GOT3 (cell line): ENCODE data around the gene NCAPD2.
"Not testable (repeated sequence)": the region's sequence is repeated elsewhere in the genome, so short reads cannot be mapped to it uniquely, and the experiment has no call there.

Source experiments
- DNase-seq: peaks from one replicate; lab custom pipeline; 2025; ENCODE audit warnings: mixed read lengths; lab: John Stamatoyannopoulos, UW

The NCAPD2 gene

DNA sequence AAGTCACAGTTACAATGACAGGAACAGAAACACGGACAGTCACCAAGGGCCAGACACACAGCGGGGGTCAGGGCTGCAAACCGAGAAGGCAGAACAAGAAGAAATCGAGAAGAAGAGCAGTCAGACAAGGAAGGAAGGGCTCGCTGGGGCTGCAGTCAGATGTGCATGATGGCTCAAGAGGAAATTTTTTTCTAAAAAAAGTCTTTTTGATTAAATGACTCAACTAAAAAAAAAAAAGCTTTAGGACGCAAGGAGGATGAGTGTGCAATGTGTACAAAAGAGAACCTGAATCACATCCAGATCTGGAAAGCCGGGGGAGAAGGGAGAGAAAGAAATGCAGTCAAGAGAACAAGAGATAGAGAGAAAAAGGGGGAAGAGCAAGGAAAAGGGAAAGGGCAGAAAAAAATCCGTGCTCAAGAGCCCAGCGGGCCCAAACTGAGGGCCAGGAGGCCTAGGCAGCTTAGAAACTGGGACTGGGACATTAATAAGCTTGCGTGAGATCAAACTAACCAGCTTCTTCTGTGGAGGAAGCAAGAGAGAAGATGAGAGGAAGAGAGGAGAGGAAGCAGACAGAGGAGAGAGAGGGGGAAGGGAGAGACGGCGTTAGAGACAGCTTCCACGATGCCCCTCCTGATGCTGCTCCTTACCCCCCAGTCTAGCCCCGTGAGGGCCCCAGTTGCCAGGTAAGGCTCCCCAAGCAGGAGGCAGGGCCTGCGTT lies 55.2 kb downstream of the NCAPD2 start:
- no peak for DNase-seq

DNA sequence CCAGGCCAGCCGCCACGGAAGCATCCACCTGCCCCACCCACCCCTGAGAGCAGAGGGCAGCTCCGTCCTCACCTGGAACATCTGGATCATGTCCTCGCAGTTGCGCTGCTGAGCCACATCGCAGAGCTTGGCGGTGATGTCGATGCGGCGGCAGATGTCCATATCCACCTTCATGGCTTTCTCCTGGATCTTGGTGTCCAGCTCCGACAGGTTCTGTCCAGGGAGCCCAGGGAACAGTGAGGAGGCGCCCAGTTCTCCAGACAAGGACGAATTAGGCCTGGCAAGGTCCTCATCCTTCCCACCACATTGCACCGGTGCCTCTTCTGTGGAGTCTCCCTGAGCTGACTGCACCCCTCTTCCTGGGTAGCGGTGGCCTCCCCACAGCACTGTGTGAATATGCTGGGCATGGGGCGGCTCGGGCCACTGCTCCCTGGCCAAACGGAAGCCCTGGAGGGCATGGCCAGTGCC lies 55.8 kb downstream of the NCAPD2 start:
- no peak for DNase-seq

GRCh38 chr12:6550294-6551062 lies 56.6 kb downstream of the NCAPD2 start:
- no peak for DNase-seq

DNA sequence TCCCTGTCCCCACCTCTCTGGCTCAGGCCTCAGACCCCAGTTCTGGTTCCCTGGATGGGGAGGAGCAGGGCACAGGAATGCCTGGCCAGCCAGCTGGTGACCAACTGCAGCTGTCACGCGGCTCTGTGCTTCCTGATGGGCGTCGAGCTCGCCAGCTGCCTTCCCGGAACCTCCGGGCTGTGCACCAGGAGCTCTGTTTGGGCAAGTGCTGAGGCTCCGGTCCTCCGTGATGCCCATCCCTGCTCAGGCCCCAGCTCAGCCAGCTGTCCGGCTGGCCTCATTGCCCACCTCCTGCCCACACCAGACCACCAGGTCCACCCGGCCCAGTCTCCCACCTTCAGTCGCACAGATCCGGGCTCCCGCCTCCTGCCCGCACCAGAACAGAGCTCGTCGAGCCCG lies 57.2 kb downstream of the NCAPD2 start:
- DNase-seq, result no peak

DNA sequence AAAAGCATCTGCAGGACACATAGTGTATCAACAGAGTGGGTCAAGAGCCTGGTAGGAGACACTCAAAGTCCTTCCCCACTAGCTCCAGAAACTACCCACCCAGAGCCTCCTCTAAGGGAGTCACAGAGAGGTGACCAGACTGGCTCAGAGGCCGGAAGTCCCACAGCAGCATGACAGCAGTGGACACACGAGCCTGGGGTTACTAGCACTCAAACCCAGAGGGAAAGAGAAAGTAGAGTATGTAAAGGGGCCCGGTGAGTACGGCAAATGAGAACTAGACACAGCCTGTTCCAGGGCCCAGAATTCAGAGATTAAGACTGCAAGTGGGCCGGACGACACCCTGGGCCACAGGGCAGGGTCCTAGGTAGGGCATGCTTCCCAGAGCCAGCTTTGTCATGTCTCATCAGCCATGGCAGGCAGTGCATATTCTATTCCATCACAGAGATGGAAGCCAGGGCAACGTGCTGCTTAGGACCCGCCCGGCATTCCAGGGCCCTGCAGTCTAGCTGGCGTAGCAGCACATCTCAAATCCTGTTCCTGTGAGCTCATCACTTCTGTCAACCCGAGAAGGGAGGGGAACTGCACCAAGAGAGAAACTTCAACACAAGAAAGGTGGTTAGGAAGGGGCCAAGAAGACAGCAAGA lies 57.7 kb downstream of the NCAPD2 start:
- no peak for DNase-seq

- no peak for DNase-seq
Observed at GRCh38 chr12:6552140-6552551, 58.2 kb downstream of the NCAPD2 start.

GRCh38 chr12:6553051-6553868 lies 59.4 kb downstream of the NCAPD2 start:
- DNase-seq, result no peak

DNA sequence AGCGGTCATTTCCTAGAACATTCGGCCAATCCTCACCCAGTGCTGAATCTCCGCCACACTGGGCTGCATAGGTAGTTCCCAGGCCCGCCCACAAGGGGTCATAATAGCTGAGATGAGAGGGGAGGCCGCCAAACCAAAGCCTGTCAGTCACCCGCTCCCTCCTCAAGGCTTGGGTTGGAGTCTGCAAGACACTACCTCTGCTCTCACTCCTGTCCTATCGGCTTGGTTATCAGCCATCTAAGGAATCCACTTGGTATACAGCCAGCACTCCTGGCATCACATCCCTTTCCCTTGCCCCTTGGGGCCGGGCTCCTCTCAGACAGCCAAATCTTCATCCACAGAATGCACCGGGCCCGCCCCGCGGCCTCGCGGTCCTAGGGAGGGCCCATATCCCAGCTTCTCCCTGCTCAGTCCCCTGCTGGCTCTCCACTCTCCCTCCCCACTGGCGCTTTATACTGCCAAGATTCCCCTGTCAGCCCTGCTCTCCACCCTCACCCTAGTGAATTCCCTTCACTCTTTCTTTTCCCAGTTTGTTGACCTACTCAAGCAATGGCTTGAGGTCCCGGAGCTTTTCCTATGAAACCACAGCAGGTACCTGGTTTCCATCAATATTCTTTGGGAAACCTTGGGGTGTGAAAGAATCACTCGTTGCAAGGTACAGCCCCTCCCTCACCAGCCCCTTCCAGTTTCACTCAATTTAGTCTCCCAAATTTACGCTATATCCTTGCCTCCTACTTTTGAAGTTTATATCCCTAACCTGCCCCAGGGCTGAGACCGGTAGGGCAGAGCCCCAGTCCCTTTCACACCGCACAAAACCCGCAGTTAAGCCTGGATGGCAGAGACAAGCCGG lies 60.5 kb downstream of the NCAPD2 start:
- DNase-seq, result no peak

DNA sequence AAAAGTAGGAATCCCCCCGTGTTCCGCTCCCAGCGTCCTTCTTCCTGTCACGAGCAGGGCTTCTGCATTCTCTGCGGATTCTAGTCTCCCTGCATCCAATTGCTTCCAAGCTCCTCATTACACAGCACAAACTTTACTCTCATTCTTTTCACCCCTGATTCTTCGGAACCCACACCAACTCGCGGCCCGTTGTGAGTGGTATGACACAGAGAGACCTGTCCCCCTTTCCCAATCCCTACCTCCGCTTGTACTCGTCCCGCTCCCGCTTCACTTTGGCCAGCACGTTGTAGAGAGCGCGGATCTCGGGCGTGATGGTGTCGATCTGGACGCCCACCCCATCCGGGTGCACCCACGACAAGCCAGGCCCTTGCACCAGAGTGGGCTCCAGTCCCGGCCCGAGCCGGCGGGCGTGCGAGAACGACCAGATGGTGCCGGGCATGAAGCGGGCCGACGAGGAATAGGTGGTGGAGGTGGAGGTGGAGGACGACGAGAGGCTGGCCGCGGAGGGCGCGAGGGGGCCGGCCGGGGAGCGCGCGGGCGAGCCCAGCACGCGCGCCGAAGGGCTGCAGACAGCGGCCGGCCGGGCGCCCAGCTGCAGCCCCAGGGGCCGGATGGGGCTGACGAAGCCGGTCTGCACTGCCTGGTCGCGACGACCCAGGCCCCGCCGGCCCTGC lies 61.3 kb downstream of the NCAPD2 start:
- no peak for DNase-seq

DNA sequence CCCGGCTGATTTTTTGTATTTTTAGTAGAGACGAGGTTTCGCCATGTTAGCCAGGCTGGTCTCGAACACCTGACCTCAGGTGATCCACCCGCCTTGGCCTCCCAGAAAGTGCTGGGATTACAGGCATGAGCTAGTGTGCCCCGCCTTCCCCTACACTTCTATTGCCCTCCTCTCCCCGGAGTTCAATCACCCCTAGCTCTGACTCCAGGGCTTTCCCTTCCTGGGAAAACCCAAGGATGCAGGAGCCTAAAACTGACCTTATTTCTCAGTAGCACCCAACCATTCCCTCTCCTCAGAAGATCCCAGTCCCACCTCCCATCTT lies 62.6 kb downstream of the NCAPD2 start:
- not testable (repeated sequence) for DNase-seq

DNA sequence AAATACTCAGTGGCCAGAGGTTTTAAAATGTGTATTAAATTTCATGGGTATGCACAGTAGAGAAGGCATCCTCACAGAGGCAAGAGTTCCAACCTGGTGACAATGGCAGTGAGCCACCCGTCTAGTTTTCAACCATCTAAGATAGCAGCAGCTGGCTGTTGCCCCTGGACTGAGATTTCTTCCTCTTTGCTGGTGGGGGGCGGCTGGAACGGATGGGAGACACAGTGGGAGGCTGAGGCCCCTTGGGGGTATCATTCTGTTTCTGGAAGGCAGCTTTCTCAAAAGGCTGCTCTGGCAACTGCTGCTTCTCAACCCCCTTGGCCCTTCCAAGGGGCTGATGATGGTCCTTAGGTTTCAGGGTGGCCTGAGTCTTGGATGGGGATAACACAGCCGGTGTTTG lies 63.0 kb downstream of the NCAPD2 start:
- no peak for DNase-seq

DNA sequence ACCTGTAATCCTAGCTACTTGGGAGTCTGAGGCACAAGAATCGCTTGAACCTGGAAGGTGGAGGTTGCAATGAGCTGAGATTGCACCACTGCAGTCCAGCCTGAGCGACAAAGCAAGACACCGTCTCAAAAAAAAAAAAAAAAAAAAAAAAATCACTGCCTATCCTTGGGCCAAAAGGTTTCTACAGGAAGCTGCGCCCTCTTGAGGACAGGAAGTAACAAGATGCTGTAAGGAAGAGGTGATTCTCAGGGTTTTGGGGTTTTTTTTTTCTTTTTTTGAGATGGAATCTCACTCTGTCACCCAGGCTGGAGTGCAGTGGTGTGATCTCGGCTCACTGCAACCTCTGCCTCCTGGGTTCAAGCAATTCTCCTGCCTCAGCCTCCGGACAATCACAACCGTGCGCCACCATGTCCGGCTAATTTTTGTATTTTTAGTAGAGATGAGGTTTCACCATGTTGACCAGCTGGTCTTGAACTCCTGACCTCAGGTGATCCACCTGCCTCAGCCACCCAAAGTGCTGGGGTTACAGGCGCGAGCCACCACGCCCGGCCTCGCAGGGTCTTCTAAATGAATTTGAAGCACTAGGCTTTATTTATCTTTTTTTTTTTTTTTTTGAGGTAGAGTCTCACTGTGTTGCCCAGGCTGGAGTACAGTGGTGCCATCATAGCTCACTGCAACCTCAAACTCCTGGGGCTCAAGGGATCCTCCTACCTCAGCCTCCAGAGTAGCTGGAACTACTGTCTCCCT lies 64.3 kb downstream of the NCAPD2 start:
- DNase-seq, result not testable (repeated sequence)

- no peak for DNase-seq
Observed at GRCh38 chr12:6559500-6559899, 65.6 kb downstream of the NCAPD2 start.

GRCh38 chr12:6560501-6561205 lies 66.8 kb downstream of the NCAPD2 start:
- no peak for DNase-seq

DNA sequence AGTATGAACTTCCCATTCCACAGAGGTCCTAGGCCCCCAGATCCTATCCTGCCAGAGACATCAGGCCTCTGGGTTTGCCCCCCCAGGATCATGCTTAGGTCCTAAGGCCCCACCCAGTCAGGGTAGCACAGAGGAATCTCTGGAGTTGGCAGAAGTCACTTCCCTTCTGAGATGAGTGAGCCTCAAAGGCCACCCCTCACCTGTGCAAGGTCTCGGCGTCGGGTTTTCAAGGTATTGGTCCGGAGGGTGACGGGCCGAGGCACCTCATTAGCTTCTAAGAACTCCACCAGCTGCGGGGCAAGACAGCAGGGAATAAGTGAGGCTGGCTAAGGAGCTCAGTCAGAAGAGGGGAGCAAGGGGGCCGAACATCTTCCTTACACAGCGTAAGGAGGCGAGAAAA lies 69.0 kb downstream of the NCAPD2 start:
- no peak for DNase-seq

- DNase-seq, result no peak
Observed at GRCh38 chr12:6563448-6564050, 69.6 kb downstream of the NCAPD2 start.

GRCh38 chr12:6567112-6567670 lies 73.3 kb downstream of the NCAPD2 start:
- no peak for DNase-seq

GRCh38 chr12:6569312-6569711 lies 75.4 kb downstream of the NCAPD2 start:
- DNase-seq, result no peak

GRCh38 chr12:6569786-6570185 lies 75.9 kb downstream of the NCAPD2 start:
- no peak for DNase-seq
